Hepatocyte (in vitro differentiated cells): ENCODE results near the gene RAB3C.

Experiments
- CTCF ChIP-seq: fragments of 200-600 bp; sonication (generic); IDR thresholded peaks from 2 replicates; pipeline ENCODE4 v1.5.1; 2016; ENCODE audit warnings: antibody characterized with exemption, mild to moderate bottlenecking; ENCODE audit not compliant: poor library complexity
- EZH2 ChIP-seq: fragments of 200-600 bp; sonication (generic); IDR thresholded peaks from 2 replicates; pipeline ENCODE4 v1.6.1; 2016; ENCODE audit warnings: antibody characterized with exemption, mild to moderate bottlenecking, borderline replicate concordance

GRCh38 chr5:58708456-58708855, 125.6 kb downstream of the RAB3C start:
- TF ChIP-seq CTCF, result no peak
- TF ChIP-seq EZH2, result no peak
